Measurements from ENCODE around the gene AKAP8.

- TF ChIP-seq, protein P1, sequence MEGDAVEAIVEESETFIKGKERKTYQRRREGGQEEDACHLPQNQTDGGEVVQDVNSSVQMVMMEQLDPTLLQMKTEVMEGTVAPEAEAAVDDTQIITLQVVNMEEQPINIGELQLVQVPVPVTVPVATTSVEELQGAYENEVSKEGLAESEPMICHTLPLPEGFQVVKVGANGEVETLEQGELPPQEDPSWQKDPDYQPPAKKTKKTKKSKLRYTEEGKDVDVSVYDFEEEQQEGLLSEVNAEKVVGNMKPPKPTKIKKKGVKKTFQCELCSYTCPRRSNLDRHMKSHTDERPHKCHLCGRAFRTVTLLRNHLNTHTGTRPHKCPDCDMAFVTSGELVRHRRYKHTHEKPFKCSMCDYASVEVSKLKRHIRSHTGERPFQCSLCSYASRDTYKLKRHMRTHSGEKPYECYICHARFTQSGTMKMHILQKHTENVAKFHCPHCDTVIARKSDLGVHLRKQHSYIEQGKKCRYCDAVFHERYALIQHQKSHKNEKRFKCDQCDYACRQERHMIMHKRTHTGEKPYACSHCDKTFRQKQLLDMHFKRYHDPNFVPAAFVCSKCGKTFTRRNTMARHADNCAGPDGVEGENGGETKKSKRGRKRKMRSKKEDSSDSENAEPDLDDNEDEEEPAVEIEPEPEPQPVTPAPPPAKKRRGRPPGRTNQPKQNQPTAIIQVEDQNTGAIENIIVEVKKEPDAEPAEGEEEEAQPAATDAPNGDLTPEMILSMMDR (IDR thresholded peaks at IDR 0.05) = no peak
- no peak for TF ChIP-seq EP300 (IDR thresholded peaks at IDR 0.05)
These were observed 38.1 kb upstream of the AKAP8 start for GRCh38 chr19:15417699-15418098.
